PC-9 (cell line): ENCODE measurements around the gene B3GAT1. TPM values are rescaled to one million over a fixed set of nuclear protein-coding genes. Genes with fewer than 3 reads are reported as not detected.

Experiments used
- BruUV-seq: library from RNA; stranded (reverse); fragments of 400-500 nt; replicated peaks from 2 replicates; lab custom pipeline; 2021; lab: Mats Ljungman, UMichigan
- CTCF ChIA-PET: fragments of 300-600 bp; sonication (Branson Sonifier 250); formaldehyde crosslinking; loops from one replicate; lab custom pipeline; 2022; ENCODE audit warnings: antibody characterized with exemption; lab: Charles Lee
- POLR2A ChIA-PET: fragments of 300-600 bp; sonication (Branson Sonifier 250); formaldehyde crosslinking; loops from one replicate; lab custom pipeline; 2022; ENCODE audit warnings: antibody characterized with exemption; ENCODE audit not compliant: unreplicated experiment; lab: Charles Lee
- DNase-seq, 2 experiments: peaks; one replicate each; pipeline versions ENCODE4 v3.0.0 to v3.0.0-alpha.2; 2015 to 2022; ENCODE audit warnings: mixed read lengths in 1 of 2
- H2AFZ ChIP-seq: fragments of 200-600 bp; sonication (generic); 2 replicates; pipeline ENCODE4 v1.8.1; 2017; ENCODE audit warnings: antibody characterized with exemption
- H3F3A ChIP-seq: fragments of 200-600 bp; sonication (generic); 2 replicates; pipeline ENCODE4 v1.8.1; 2017; ENCODE audit warnings: antibody characterized with exemption, mild to moderate bottlenecking, low read depth; ENCODE audit not compliant: insufficient read depth
- H3K27ac ChIP-seq: fragments of 200-600 bp; sonication (generic); 2 replicates; pipeline ENCODE4 v1.6.1; 2016; ENCODE audit warnings: mixed run types
- H3K27me3 ChIP-seq: fragments of 200-600 bp; sonication (generic); 2 replicates; pipeline ENCODE4 v1.6.1; 2016; ENCODE audit warnings: low read depth, mixed run types; ENCODE audit not compliant: insufficient read depth
- H3K36me3 ChIP-seq: fragments of 200-600 bp; sonication (generic); 2 replicates; pipeline ENCODE4 v1.6.1; 2016; ENCODE audit warnings: low read depth, mixed run types
- H3K4me1 ChIP-seq: fragments of 200-600 bp; sonication (generic); replicated peaks from 2 replicates; pipeline ENCODE4 v1.6.1; 2016; ENCODE audit warnings: mixed run types; ENCODE audit not compliant: insufficient read depth
- H3K4me2 ChIP-seq: fragments of 200-600 bp; sonication (generic); 2 replicates; pipeline ENCODE4 v1.6.1; 2017; ENCODE audit warnings: mixed run types
- H3K4me3 ChIP-seq: fragments of 200-600 bp; sonication (generic); 2 replicates; pipeline ENCODE4 v1.6.1; 2016; ENCODE audit warnings: mixed run types
- H3K79me2 ChIP-seq: fragments of 200-600 bp; sonication (generic); 2 replicates; pipeline ENCODE4 v1.6.1; 2017; ENCODE audit warnings: low read depth, mixed run types
- H3K9me2 ChIP-seq: fragments of 200-600 bp; sonication (generic); 2 replicates; pipeline ENCODE4 v1.8.1; 2017; ENCODE audit warnings: mild to moderate bottlenecking; ENCODE audit not compliant: insufficient read depth
- H3K9me3 ChIP-seq: fragments of 200-600 bp; sonication (generic); 2 replicates; pipeline ENCODE4 v1.8.1; 2016; ENCODE audit warnings: low read depth; ENCODE audit not compliant: insufficient read depth
- H4K20me1 ChIP-seq: fragments of 200-600 bp; sonication (generic); 2 replicates; pipeline ENCODE4 v1.8.1; 2017; ENCODE audit not compliant: insufficient read depth
- CTCF ChIP-seq: fragments of 200-600 bp; sonication (generic); conservative IDR thresholded peaks from 2 replicates; pipeline ENCODE4 v1.6.1; 2017; ENCODE audit warnings: mixed run types, antibody characterized with exemption, mild to moderate bottlenecking, moderate library complexity
- EZH2 ChIP-seq: fragments of 200-600 bp; sonication (generic); IDR thresholded peaks from 2 replicates; pipeline ENCODE4 v1.8.0; 2017; ENCODE audit warnings: antibody characterized with exemption, low read depth
- intact Hi-C: fragments of 100-400 bp; cut with micrococcal nuclease; formaldehyde crosslinking; loops from one replicate; pipeline ENCODE4 v1.10.0; 2022; ENCODE audit not compliant: unreplicated experiment
- total RNA-seq: library from RNA; stranded (reverse); gene quantifications from 2 replicates; pipeline ENCODE4 v1.2.3, GENCODE V29; 2021

The B3GAT1 gene
- total RNA-seq, 1 experiment from 2014 or later: not detected

DNA sequence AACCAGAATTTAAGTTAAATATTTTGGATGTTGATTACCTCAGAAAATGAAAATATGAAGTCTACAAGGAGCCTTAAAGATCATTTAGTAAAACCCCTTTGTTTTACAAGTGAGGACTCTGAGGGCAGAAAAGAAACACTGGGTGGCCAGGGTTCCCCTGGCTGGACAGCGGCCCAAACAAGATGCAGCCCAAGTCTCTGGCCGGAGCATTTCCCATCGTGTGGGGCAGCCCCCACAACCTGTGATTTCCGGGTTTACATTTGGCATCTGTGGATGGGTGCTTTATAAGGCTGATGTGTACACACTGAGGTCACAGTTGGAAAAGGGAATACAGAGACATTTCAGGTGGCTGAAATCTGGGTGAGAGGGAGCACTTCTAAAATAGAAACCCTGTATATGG is 28.8 kb upstream of the B3GAT1 start:
- no peak overlapping the region for H3K27ac ChIP-seq
- BruUV-seq: no TSS peak
- no peaks in the 10 kb centered on the region for H3K9me3 ChIP-seq
- no peaks in the 10 kb centered on the region for H3K36me3 ChIP-seq
- H3K4me3 ChIP-seq: no peak overlapping the region
- POLR2A ChIA-PET: no interaction called here
- no peak overlapping the region for H2AFZ ChIP-seq
- no peaks in the 10 kb centered on the region for H3F3A ChIP-seq
- intact Hi-C loops: no loop called here
- no peak overlapping the region for H3K4me2 ChIP-seq
- no peaks in the 10 kb centered on the region for H3K9me2 ChIP-seq
- H3K79me2 ChIP-seq: no peaks in the 10 kb centered on the region
- H3K4me1 ChIP-seq: no peaks in the 10 kb centered on the region
- no peaks in the 10 kb centered on the region for H4K20me1 ChIP-seq
- peaks cover 95% of the 10 kb centered on the region for H3K27me3 ChIP-seq
- no peak for DNase-seq
- CTCF ChIA-PET: no interaction called here
- TF ChIP-seq CTCF (no peak), EZH2 (no peak)

DNA sequence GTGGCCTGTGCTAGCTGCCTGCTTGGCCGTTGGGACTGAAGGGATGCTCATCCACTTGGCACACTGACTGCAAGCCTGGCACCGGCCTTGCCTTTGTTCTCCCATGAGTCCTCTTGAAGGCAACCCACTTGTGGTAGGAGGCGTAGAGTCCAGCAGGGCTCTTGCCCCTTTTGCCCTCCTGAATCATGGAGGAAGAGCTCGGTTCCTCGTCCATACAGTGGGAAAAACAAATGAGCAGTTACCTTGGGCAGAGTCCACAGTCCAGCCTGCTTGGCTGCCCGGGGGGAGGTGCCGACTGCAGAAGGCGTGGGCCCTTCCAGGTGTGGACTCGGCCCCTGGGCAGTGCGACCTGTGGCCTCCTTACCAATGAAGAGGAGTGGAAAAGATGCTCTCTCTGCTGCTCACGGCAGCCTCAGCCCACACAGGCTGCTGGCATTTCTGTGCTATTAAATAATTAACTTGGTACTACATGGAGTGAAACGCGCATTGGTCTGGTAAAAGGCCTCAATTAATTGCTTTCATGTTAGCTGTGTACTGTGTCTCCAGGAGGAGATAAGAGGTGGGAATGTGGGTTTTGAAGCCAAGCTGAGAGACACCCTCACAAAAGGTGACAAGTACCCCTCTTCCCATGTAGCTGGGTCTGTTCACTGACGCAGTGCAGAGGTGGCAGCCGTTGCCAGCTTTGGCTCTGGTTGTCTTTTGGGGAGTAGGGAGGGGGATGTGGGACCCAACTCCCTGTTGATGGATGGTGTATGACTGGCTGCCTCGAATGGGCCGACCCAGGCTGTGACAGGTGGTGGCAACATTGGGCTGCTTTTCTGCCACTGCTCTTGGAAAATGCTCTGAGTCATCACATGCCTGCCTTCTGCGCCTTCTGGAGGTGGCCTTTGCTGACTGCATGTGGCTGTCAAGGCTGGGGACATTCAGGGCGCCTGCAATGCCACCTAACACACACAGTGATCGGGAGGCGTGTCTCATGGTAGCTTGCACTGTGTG is 26.8 kb upstream of the B3GAT1 start:
- no peaks in the 10 kb centered on the region for H3K36me3 ChIP-seq
- H3K27ac ChIP-seq: no peak overlapping the region
- no peaks in the 10 kb centered on the region for H3K79me2 ChIP-seq
- H2AFZ ChIP-seq: no peak overlapping the region
- no peaks in the 10 kb centered on the region for H3K9me3 ChIP-seq
- TF ChIP-seq EZH2 (no peak), CTCF (no peak)
- intact Hi-C loops: no loop called here
- ChIA-PET POLR2A (no interaction called here), CTCF (no interaction called here)
- H4K20me1 ChIP-seq: no peaks in the 10 kb centered on the region
- no peak overlapping the region for H3K4me2 ChIP-seq
- no peaks in the 10 kb centered on the region for H3F3A ChIP-seq
- DNase-seq: no peak
- no TSS peak for BruUV-seq
- H3K4me1 ChIP-seq: no peaks in the 10 kb centered on the region
- H3K9me2 ChIP-seq: no peaks in the 10 kb centered on the region
- H3K27me3 ChIP-seq: peaks cover 95% of the 10 kb centered on the region
- no peak overlapping the region for H3K4me3 ChIP-seq

DNA sequence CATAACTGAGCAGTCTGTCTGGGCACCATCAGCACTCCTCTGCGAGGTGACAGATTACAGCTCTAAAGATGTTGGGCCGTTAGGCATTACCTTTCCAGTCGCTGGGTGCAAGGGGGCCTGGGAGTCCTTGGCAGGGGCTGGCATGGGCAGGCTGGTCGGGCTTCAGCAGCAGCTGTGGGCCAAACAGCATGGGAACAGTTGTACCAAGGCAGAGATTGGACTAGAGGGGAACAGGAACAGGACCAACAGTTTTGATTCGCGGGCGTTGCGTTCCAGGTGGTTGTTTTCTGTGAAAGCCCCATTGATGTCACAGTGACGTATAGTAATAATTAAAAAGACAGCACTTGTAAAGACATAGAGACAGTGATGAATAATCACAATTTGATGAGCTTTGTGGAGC is 25.8 kb upstream of the B3GAT1 start:
- POLR2A ChIA-PET: no interaction called here
- Histone ChIP-seq H3K4me2 (no peak overlapping the region), H2AFZ (no peak overlapping the region), H3K4me1 (no peaks in the 10 kb centered on the region), H4K20me1 (no peaks in the 10 kb centered on the region), H3K27ac (no peak overlapping the region), H3K9me3 (no peaks in the 10 kb centered on the region), H3K79me2 (no peaks in the 10 kb centered on the region), H3K9me2 (no peaks in the 10 kb centered on the region), H3F3A (no peaks in the 10 kb centered on the region), H3K4me3 (no peak overlapping the region), H3K27me3 (peaks cover 94% of the 10 kb centered on the region), H3K36me3 (no peaks in the 10 kb centered on the region)
- DNase-seq: no peak
- CTCF ChIA-PET: no interaction called here
- intact Hi-C loops: no loop called here
- no peak for TF ChIP-seq CTCF
- no peak for TF ChIP-seq EZH2
- BruUV-seq: no TSS peak
